Effector memory CD4-positive, alpha-beta T cell (primary cell): ENCODE data around the gene DVL2.

Experiments
- DNase-seq, 3 donors: peaks; one replicate each; pipeline ENCODE4 v3.0.0-alpha.2; 2020
- H3K27ac ChIP-seq: 2 replicates; pipeline ENCODE4 v1.7.0; 2013; ENCODE audit warnings: mild to moderate bottlenecking, low read length, moderate library complexity; ENCODE audit not compliant: insufficient read depth, poor library complexity, severe bottlenecking
- H3K27me3 ChIP-seq: replicated peaks from 2 replicates; pipeline ENCODE4 v1.7.0; 2013; ENCODE audit warnings: mild to moderate bottlenecking, low read length; ENCODE audit not compliant: insufficient read depth, control insufficient read depth, poor library complexity, severe bottlenecking
- H3K36me3 ChIP-seq: 2 replicates; pipeline ENCODE4 v1.7.0; 2013; ENCODE audit warnings: mild to moderate bottlenecking, low read length, moderate library complexity; ENCODE audit not compliant: control insufficient read depth, insufficient read depth
- H3K4me1 ChIP-seq: 2 replicates; pipeline ENCODE4 v1.7.0; 2013; ENCODE audit warnings: low read length, mild to moderate bottlenecking; ENCODE audit not compliant: control insufficient read depth, insufficient read depth, poor library complexity, severe bottlenecking
- H3K4me3 ChIP-seq: 2 replicates; pipeline ENCODE4 v1.7.0; 2013; ENCODE audit warnings: low read length, low read depth, mild to moderate bottlenecking; ENCODE audit not compliant: insufficient read depth, poor library complexity, severe bottlenecking
- H3K9me3 ChIP-seq: 2 replicates; pipeline ENCODE4 v1.7.0; 2013; ENCODE audit warnings: mild to moderate bottlenecking, low read length, moderate library complexity; ENCODE audit not compliant: control insufficient read depth

The DVL2 gene

DNA sequence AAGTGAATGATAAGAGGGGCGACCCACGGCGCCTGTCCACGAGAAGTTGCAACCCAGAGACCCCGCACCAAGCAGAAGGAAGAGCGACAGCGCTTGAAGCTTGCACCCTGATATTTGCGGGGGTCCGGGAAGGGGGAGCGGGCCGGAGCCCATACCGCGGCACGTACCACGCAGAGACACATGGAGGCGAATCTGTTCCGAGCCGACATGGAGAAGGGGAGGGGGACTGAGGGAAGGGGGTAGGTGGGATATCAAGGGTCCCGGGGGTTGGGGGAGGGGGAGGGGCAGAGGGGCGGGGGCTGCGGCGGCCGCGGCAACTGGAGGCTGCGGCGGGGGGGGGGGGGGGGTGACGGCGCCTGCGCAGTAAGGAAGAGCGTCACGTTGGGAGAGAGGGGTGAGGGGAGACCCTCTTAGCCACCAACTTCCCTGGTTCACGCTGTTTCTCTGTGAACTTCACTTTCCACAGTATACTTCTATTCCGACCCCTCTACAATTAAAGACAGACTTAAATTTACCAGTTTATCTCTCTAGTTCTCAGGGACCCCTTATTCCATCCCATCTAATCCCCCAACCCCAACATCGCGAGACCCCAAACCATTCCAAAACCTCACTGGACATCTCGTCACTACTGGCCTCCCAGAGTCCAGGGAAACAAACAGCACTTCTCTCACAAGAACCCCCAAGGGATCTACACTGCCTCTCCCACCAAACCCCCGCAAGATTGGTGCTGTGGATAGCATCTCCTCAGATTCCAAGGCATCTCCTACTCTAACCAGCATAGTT, 22.6 kb downstream of the DVL2 start:
- no peak for DNase-seq
- peaks cover 9% of the 10 kb centered on the region for H3K4me1 ChIP-seq
- no peaks in the 10 kb centered on the region for H3K36me3 ChIP-seq
- H3K9me3 ChIP-seq: no peaks in the 10 kb centered on the region
- no peak overlapping the region for H3K4me3 ChIP-seq
- no peak overlapping the region for H3K27ac ChIP-seq
- no peaks in the 10 kb centered on the region for H3K27me3 ChIP-seq

DNA sequence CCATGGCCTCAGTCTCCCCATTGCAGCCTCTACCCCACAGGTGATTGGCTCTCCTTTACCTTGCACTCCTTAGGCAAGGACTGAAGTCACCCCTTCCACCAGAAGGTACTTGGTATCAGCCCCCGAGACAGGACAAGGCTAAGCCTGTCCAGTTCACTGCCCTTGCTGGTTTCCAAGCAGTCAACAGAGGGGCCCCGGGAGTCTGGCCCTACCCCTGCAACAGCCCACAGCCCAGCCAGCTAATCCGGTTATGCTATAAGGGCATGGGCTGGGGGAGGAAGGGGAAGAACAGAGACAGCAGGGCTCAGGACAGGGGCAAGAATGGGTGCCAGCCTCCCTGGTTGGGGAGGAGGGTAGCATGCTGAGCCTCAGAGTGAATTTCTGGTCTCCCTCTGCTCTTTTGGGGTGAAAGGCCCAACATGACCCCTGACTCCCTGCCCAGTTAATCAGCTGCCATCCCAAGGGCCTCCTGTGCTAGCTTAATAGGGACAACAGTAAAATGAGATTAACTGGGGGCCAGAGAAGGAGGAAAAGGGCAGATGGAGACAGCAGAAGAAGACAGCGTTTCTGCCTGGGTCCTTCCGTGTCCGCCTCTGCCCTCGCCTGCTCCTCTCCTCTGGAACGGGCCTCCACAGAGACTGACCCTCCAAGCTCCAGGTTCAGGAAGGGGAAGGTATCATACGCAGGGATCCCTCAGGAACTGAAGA, 25.4 kb downstream of the DVL2 start:
- no peaks in the 10 kb centered on the region for H3K27me3 ChIP-seq
- no peak for DNase-seq
- no peak overlapping the region for H3K27ac ChIP-seq
- no peaks in the 10 kb centered on the region for H3K36me3 ChIP-seq
- H3K4me1 ChIP-seq: peaks cover 16% of the 10 kb centered on the region
- H3K4me3 ChIP-seq: no peak overlapping the region
- H3K9me3 ChIP-seq: no peaks in the 10 kb centered on the region

DNA sequence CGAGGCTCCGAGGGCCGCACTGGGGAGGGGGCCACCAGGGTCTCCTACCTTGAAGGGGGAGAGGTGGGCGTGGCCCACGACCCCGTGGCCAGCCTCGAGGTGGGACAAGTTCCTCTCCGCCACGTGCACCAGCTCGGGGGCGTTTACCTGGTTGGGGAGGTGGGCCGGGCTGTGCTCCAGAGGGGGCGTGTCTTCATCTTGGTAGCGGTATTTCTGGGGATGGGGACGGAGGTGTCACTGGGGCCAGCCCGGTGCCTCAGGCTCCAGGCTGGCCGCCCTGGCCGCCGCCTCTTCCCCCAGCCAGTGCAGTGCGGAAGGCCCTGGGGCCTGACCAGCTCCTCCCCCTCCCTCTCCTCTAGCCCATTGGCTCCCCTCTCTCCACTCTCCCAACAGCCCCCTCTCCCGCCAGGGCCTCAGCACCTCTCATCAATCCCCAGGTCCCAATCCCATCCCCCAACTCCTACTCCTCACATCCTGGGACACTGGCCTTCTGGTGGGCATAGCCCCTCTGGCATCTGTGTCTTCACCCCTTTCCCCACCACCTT, 26.2 kb downstream of the DVL2 start:
- no peak overlapping the region for H3K4me3 ChIP-seq
- no peaks in the 10 kb centered on the region for H3K9me3 ChIP-seq
- no peak overlapping the region for H3K27ac ChIP-seq
- no peak for DNase-seq
- H3K27me3 ChIP-seq: no peaks in the 10 kb centered on the region
- H3K4me1 ChIP-seq: peaks cover 16% of the 10 kb centered on the region
- H3K36me3 ChIP-seq: no peaks in the 10 kb centered on the region

DNA sequence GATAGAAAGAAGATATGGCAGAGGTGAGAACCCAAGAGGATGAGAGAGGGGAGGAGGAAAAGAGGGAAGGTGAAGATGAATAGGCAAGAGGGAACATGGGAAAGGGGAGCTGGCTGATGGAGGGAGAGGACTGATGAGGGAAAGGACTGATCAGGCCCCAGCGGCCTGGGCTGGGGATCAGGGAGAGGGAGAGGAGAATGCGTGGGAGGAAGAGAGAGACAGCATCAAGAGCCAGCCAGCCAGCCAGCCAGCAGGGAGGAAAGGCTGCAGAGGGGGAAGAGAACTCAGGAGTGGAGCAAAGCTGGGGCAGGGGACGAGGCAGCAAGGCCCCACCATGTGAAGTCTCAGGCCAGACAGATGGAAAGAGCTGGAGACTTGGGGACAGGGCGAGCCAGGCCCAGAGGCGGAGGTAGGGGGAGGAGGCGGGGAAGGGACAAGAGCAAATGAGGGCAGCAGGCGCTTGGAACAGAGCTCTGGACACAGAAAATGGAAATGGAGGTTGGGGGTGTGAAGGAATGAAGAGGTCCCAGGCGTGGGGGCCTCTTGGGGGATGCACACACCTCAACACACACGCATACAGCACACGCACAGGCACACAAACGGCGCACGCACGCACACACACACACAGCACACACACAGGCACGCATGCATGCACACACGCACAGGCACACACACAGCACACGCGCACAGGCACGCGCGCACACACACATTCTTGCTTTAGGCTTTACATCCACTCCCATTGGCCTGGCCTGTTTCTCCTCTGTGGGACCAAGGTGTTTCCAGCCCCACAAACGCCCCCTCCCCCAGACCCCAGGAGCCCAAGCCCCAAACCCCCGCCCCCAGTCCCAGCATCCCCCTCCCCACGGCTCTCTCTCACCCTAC, 27.0 kb downstream of the DVL2 start:
- Histone ChIP-seq H3K9me3 (no peaks in the 10 kb centered on the region), H3K27me3 (no peaks in the 10 kb centered on the region), H3K36me3 (no peaks in the 10 kb centered on the region), H3K27ac (peak overlapping the region; percentile 90), H3K4me3 (no peak overlapping the region), H3K4me1 (peaks cover 16% of the 10 kb centered on the region)
- DNase-seq: no peak

DNA sequence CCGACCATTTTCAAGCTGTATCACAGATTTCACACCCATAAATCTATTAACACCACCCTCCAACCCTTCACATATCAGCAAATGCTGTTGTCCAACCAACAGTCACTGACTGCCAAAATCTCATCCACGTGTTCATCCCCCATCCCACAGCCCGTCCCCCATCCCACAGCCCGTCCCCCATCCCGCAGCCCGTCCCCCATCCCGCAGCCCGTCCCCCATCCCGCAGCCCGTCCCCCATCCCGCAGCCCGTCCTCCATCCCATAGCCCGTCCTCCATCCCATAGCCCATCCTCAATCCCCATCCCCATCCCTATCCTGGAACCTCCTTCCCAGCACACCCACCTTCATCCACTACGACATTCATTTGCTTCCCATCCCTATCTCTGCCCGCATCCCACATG, 28.8 kb downstream of the DVL2 start:
- H3K36me3 ChIP-seq: no peaks in the 10 kb centered on the region
- peak overlapping the region; percentile 59 for H3K4me3 ChIP-seq
- DNase-seq: no peak
- no peaks in the 10 kb centered on the region for H3K9me3 ChIP-seq
- H3K4me1 ChIP-seq: peaks cover 16% of the 10 kb centered on the region
- no peaks in the 10 kb centered on the region for H3K27me3 ChIP-seq
- H3K27ac ChIP-seq: peak overlapping the region; percentile 90

DNA sequence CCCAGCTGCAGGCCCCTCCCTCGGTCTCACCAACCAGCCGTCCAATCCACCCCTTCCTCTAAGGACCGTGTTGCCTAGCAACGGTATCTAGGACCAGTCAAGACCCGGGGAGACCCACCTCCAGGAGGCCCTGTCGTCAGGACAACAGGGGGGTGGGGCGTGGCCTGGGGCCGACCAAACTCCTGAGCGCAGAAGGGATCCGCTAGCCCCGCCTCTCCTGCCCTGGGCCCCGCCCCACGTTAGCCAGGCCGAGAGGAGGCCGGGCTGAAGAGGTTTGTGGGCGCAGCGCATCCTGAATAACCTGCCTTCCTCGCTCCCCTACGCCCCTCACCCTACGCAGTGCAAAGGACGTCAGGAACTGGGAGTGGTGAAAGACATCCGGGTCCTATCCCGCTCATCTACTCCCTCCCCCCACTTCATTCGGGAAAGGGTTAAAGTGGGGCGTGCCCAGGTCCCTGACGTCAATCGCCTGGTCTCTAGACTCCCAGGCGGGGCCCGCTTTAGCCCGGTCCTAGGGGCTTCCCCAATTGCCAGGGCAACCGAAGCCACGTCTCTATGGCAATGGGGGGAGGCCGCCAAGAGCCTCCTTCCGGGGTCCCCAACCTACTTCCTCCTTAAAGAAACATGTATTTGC, 29.4 kb downstream of the DVL2 start:
- peak overlapping the region; percentile 90 for H3K27ac ChIP-seq
- peak overlapping the region; percentile 59 for H3K4me3 ChIP-seq
- DNase-seq: peak; percentile 96 to 98 (median 97)
- H3K27me3 ChIP-seq: no peaks in the 10 kb centered on the region
- H3K9me3 ChIP-seq: no peaks in the 10 kb centered on the region
- peaks cover 16% of the 10 kb centered on the region for H3K4me1 ChIP-seq
- H3K36me3 ChIP-seq: no peaks in the 10 kb centered on the region

DNA sequence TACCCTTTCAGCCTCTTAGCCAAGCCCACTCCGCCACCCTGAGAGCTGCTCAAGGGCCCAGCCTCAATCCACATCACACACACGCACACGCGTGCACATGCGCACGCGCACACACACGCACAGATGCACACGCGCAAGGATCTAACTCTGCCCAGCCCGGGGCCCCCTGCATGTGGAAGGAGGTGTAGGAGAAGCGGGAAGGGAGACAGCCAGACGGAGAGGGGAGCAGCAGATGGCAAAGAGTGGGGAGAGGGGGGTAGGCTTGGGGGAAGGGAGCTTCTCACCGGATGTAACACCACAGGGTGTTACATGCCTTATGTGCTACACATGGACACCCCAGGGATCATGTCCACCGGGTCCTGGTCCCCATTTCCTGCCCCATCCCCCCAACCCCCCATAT, 30.0 kb downstream of the DVL2 start:
- Histone ChIP-seq H3K27me3 (no peaks in the 10 kb centered on the region), H3K4me1 (peaks cover 16% of the 10 kb centered on the region), H3K36me3 (no peaks in the 10 kb centered on the region), H3K4me3 (peak overlapping the region; percentile 59), H3K9me3 (no peaks in the 10 kb centered on the region), H3K27ac (peak overlapping the region; percentile 90)
- no peak for DNase-seq

DNA sequence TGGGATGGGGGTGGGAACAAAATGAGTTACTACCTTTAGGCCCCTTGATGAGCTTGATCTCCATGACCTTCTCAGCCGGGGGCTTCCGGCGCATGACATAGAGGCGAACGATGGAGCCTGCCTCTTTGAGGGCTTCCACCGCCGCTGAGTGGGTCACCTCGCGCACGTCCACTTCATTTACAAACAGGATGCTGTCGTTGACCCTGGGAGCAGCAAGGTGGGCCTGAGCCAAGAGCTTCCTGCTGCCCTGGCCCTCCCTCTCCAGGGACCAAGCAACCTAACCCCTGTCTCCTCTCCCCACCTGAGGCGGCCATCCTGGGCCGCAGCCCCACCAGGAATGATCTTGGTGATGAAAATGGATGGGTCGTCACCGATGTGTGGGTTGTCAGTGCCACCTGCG, 30.9 kb downstream of the DVL2 start:
- Histone ChIP-seq H3K27ac (peak overlapping the region; percentile 90), H3K36me3 (no peaks in the 10 kb centered on the region), H3K4me3 (no peak overlapping the region), H3K27me3 (no peaks in the 10 kb centered on the region), H3K9me3 (no peaks in the 10 kb centered on the region), H3K4me1 (peaks cover 16% of the 10 kb centered on the region)
- no peak for DNase-seq

DNA sequence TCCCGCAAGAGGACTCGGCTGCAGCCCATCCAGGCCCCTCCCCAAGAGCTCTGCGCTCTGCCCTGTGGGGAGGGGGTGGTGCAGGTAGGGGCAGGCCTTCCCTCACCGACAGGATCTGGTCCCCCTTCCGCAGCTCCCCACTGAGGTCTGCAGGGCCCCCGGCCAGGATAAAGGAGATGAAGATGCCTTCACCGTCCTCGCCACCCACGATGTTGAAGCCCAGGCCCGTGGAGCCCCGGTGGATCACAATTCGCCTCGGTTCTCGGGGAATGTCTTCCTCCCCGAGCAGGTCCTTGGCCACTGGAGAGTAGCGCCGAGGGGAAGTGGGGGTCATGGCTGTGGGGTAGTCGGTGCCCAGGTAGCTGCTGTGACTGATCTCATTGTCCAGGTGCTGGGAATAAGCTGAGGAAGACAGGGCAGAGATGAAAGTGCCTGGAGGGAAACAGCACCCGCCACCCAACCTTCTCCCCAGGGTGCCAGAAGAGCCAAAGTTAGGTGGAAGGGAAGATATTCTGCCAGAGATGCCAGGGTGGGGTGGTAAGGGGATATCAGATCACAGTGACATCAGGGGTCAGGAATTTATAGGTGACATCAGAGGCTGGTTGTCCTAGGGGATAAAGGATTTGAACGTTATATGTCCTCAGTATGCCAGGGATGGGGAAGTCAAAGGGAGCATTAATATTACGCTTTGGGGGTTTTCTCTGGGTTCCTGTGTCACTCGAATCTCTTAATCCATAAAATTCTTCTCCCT, 37.5 kb downstream of the DVL2 start:
- Histone ChIP-seq H3K4me3 (no peak overlapping the region), H3K36me3 (no peaks in the 10 kb centered on the region), H3K4me1 (no peaks in the 10 kb centered on the region), H3K9me3 (no peaks in the 10 kb centered on the region), H3K27me3 (no peaks in the 10 kb centered on the region), H3K27ac (no peak overlapping the region)
- no peak for DNase-seq
